AG04449 (cell line): ENCODE data around the gene AIG1.

Source experiments
- CTCF ChIA-PET: fragments of 350-600 bp; formaldehyde crosslinking; extraction: SDS; loops from one replicate; lab custom pipeline; 2021; ENCODE audit warnings: antibody characterized with exemption; lab: Yijun Ruan, JAX
- POLR2A ChIA-PET: fragments of 400-600, 350-600 bp; formaldehyde crosslinking; extraction: SDS; loops from one replicate; lab custom pipeline; 2020; ENCODE audit warnings: antibody characterized with exemption, inconsistent platforms; lab: Yijun Ruan, JAX
- DNase-seq: peaks from one replicate; pipeline ENCODE4 v3.0.0-alpha.2; 2010; ENCODE audit warnings: low read depth, low spot score
- H3K4me3 ChIP-seq: 2 replicates; pipeline ENCODE4 v1.5.1; 2011; ENCODE audit warnings: low read depth, mild to moderate bottlenecking, control low read depth, low read length
- CTCF ChIP-seq: IDR thresholded peaks from one replicate; pipeline ENCODE4 v1.5.1; 2011; ENCODE audit warnings: mild to moderate bottlenecking, moderate library complexity, low read length, control low read depth, inconsistent platforms; ENCODE audit not compliant: insufficient read depth; ENCODE audit errors: missing control alignments

The AIG1 gene

GRCh38 chr6:143125864-143126573 is 65.3 kb downstream of the AIG1 start:
- peak; percentile 81 for DNase-seq
- peak overlapping the region; percentile 22 for H3K4me3 ChIP-seq
- TF ChIP-seq CTCF: no peak
- POLR2A ChIA-PET: no interaction called here
- CTCF ChIA-PET: interaction anchor here (1.1 to 1.6 kb wide), 3 partner anchors 12 to 651 kb away, joined by 3 to 4 read pairs (median 3); no protein-coding TSS in a partner anchor

- ChIA-PET CTCF (no interaction called here), POLR2A (no interaction called here)
- no peak for DNase-seq
- H3K4me3 ChIP-seq: peak overlapping the region; percentile 22
- TF ChIP-seq CTCF: no peak
Observed at GRCh38 chr6:143126574-143126941, 65.9 kb downstream of the AIG1 start.

- H3K4me3 ChIP-seq: no peak overlapping the region
- no peak for TF ChIP-seq CTCF
- ChIA-PET POLR2A (no interaction called here), CTCF (interaction anchor here (1.0 kb wide), 1 partner anchor 299 kb away, joined by 3 read pairs; no protein-coding TSS in a partner anchor)
- no peak for DNase-seq
Observed at GRCh38 chr6:143127941-143128680, 67.4 kb downstream of the AIG1 start.

GRCh38 chr6:143128681-143129015 is 68.0 kb downstream of the AIG1 start:
- CTCF ChIA-PET: interaction anchor here (1.0 kb wide), 1 partner anchor 298 kb away, joined by 3 read pairs; no protein-coding TSS in a partner anchor
- POLR2A ChIA-PET: no interaction called here
- no peak for TF ChIP-seq CTCF
- H3K4me3 ChIP-seq: no peak overlapping the region
- no peak for DNase-seq

GRCh38 chr6:143130928-143131327 is 70.2 kb downstream of the AIG1 start:
- H3K4me3 ChIP-seq: no peak overlapping the region
- ChIA-PET CTCF (no interaction called here), POLR2A (no interaction called here)
- no peak for TF ChIP-seq CTCF
- no peak for DNase-seq

- POLR2A ChIA-PET: no interaction called here
- no peak for DNase-seq
- H3K4me3 ChIP-seq: no peak overlapping the region
- no peak for TF ChIP-seq CTCF
- CTCF ChIA-PET: interaction anchor here (1.2 to 2.1 kb wide), 2 partner anchors 60 to 292 kb away, joined by 3 to 8 read pairs; no protein-coding TSS in a partner anchor
Observed at GRCh38 chr6:143135325-143135724, 74.6 kb downstream of the AIG1 start.
